HepG2 (cell line): Measurements from ENCODE around the gene METRN. TPM values are rescaled to one million over a fixed set of nuclear protein-coding genes. Genes with fewer than 3 reads are reported as not detected.

Experiments
- GZF1 ChIP-seq: sonication (generic); formaldehyde crosslinking; IDR thresholded peaks from 2 replicates; pipeline ENCODE4 v1.5.1; 2020; ENCODE audit warnings: mild to moderate bottlenecking, missing genetic modification reagents
- HIC2 ChIP-seq: sonication (generic); formaldehyde crosslinking; IDR thresholded peaks from 2 replicates; pipeline ENCODE4 v1.9.0; 2022; ENCODE audit warnings: low read depth, missing genetic modification reagents
- PHF8 ChIP-seq: sonication (generic); formaldehyde crosslinking; IDR thresholded peaks from 2 replicates; pipeline ENCODE4 v1.5.0; 2020; ENCODE audit warnings: missing genetic modification reagents
- SP5 ChIP-seq: IDR thresholded peaks from 2 replicates; pipeline ENCODE4 v1.6.1; 2016; ENCODE audit warnings: low read depth, borderline replicate concordance
- ZBTB39 ChIP-seq: sonication (generic); formaldehyde crosslinking; IDR thresholded peaks from 2 replicates; pipeline ENCODE4 v1.5.0; 2020; ENCODE audit warnings: missing genetic modification reagents
- ZFP91 ChIP-seq: sonication (generic); formaldehyde crosslinking; IDR thresholded peaks from 2 replicates; pipeline ENCODE4 v1.9.0; 2022; ENCODE audit warnings: missing genetic modification reagents, mild to moderate bottlenecking, borderline replicate concordance
- ZNF432 ChIP-seq: sonication (generic); formaldehyde crosslinking; IDR thresholded peaks from 2 replicates; pipeline ENCODE4 v1.5.0; 2020; ENCODE audit warnings: missing genetic modification reagents, mild to moderate bottlenecking, borderline replicate concordance
- ZNF609 ChIP-seq: sonication (generic); formaldehyde crosslinking; IDR thresholded peaks from 2 replicates; pipeline ENCODE4 v1.4.0; 2020; ENCODE audit warnings: mild to moderate bottlenecking, missing genetic modification reagents, borderline replicate concordance
- ZNF777 ChIP-seq: sonication (generic); formaldehyde crosslinking; IDR thresholded peaks from 2 replicates; pipeline ENCODE4 v1.4.0; 2020; ENCODE audit warnings: missing genetic modification reagents
- polyA plus RNA-seq, 8 experiments: library from polyadenylated mRNA; depleted of rRNA in 3 of 8; stranded (reverse) in 7 of 8; unstranded in 1 of 8; fragments of >200 nt; fragmentation: Illumina TruSeq in 4 of 8; extraction: Trizol in 4 of 8; gene quantifications; 2 replicates each; pipeline versions ENCODE4 v1.2.1 to v1.2.3, GENCODE V29; 2011 to 2016; ENCODE audit warnings: low read depth in 4 of 8, missing spikeins in 1 of 8, mixed read lengths in 1 of 8; ENCODE audit not compliant: insufficient read depth in 1 of 8
- total RNA-seq, 5 experiments: library from RNA; depleted of rRNA; stranded (reverse); fragments of >200 nt; fragmentation: Illumina TruSeq; extraction: Trizol; gene quantifications; 2 replicates each; pipeline ENCODE4 v1.2.3, GENCODE V29; 2016; ENCODE audit warnings: low read depth in 1 of 5
- TF ChIP-seq, protein P1 (sequence below): sonication (generic); formaldehyde crosslinking; IDR thresholded peaks from 2 replicates; pipeline ENCODE4 v1.5.1; 2020; ENCODE audit warnings: mild to moderate bottlenecking, missing genetic modification reagents, moderate library complexity
- TF ChIP-seq, protein P2 (sequence below): sonication (generic); formaldehyde crosslinking; IDR thresholded peaks from 2 replicates; pipeline ENCODE4 v1.8.0; 2022; ENCODE audit warnings: missing genetic modification reagents, low read depth, mild to moderate bottlenecking, borderline replicate concordance

The METRN gene
- total and polyA plus RNA-seq, 2 of the 13 experiments (the other 11 are each of a cell fraction or from before 2014, with no cell fraction given), result 25.5 to 46.1 TPM

DNA sequence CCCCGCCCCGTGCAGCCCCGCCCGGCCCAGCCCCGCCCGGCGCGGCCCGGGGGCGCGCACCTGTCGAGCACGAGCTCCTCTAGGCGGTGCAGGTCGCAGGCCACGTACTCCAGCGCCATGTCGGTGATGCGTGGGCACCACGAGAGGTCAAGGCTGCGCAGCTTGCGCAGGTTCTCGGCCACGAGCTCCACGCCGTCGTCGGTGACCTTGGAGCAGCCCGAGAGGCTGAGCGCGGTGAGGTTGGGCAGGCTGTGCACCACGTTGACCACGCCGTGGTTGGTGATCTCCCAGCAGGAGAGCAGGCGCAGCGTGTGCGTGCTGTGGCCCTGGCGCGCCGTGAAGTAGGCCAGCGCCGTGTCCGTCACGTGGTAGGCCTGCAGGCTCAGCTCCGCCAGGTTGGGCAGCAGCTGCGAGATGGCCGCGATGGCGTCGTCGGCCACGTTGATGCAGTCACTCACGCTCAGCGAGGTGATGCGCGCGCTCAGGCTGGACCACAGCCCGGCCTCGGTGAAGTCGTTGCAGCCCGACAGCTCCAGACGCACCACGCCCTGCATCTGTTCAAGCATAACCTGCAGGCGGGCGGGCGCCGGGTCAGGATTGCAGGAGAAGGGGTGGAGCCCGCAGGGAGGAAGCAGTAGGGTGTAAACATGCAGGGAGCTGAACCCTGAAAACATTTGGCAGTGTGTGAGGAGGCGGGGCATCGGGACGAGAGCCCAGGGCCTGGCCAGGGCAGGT is 19.4 kb upstream of the METRN start (continued):
- peak; percentile 73 for TF ChIP-seq ZFP91 (CRISPR knock-in tag)
- TF ChIP-seq, protein P1, sequence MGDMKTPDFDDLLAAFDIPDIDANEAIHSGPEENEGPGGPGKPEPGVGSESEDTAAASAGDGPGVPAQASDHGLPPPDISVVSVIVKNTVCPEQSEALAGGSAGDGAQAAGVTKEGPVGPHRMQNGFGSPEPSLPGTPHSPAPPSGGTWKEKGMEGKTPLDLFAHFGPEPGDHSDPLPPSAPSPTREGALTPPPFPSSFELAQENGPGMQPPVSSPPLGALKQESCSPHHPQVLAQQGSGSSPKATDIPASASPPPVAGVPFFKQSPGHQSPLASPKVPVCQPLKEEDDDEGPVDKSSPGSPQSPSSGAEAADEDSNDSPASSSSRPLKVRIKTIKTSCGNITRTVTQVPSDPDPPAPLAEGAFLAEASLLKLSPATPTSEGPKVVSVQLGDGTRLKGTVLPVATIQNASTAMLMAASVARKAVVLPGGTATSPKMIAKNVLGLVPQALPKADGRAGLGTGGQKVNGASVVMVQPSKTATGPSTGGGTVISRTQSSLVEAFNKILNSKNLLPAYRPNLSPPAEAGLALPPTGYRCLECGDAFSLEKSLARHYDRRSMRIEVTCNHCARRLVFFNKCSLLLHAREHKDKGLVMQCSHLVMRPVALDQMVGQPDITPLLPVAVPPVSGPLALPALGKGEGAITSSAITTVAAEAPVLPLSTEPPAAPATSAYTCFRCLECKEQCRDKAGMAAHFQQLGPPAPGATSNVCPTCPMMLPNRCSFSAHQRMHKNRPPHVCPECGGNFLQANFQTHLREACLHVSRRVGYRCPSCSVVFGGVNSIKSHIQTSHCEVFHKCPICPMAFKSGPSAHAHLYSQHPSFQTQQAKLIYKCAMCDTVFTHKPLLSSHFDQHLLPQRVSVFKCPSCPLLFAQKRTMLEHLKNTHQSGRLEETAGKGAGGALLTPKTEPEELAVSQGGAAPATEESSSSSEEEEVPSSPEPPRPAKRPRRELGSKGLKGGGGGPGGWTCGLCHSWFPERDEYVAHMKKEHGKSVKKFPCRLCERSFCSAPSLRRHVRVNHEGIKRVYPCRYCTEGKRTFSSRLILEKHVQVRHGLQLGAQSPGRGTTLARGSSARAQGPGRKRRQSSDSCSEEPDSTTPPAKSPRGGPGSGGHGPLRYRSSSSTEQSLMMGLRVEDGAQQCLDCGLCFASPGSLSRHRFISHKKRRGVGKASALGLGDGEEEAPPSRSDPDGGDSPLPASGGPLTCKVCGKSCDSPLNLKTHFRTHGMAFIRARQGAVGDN, result peak; percentile 97
- TF ChIP-seq ZBTB39 (CRISPR knock-in tag), result peak; percentile 65; the same call in 1 of the 2 replicates
- TF ChIP-seq HIC2, result peak; percentile 58; the same call in 1 of the 2 replicates
- TF ChIP-seq ZNF432 (CRISPR knock-in tag), result no peak
- TF ChIP-seq, protein P2, sequence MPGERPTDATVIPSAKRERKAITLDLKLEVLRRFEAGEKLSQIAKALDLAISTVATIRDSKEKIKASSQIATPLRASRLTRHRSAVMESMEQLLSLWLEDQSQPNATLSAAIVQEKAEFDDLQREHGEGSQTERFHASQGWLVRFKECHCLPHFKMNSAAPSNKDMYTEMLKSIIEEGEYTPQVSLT, result no peak
- no peak for TF ChIP-seq GZF1
- no peak for TF ChIP-seq ZNF609 (CRISPR knock-in tag)
- TF ChIP-seq PHF8, result no peak
- peak; percentile 63 for TF ChIP-seq ZNF777 (CRISPR knock-in tag)
- TF ChIP-seq SP5, result peak; percentile 19; the same call in 1 of the 2 replicates
